H9 (cell line): ENCODE results near the gene GTPBP4. TPM values are rescaled to one million over a fixed set of nuclear protein-coding genes. Genes with fewer than 3 reads are reported as not detected.

ENCODE experiments used
- DNase-seq: peaks from one replicate; pipeline ENCODE4 v3.0.0-alpha.2; 2017
- H2AFZ ChIP-seq: one replicate; pipeline ENCODE4 v1.6.1; 2013; ENCODE audit warnings: mild to moderate bottlenecking, low read length, control low read depth, moderate library complexity
- H2AK5ac ChIP-seq: 2 replicates; pipeline ENCODE4 v1.6.1; 2013; ENCODE audit warnings: low read length, control low read depth, mixed read lengths; ENCODE audit not compliant: insufficient read length
- H2BK120ac ChIP-seq: one replicate; pipeline ENCODE4 v1.6.1; 2013; ENCODE audit warnings: low read depth, mild to moderate bottlenecking, low read length, control low read depth, inconsistent platforms; ENCODE audit not compliant: poor library complexity, severe bottlenecking
- H2BK12ac ChIP-seq: 2 replicates; pipeline ENCODE4 v1.6.1; 2013; ENCODE audit warnings: low read length, control low read depth, mixed read lengths, low read depth; ENCODE audit not compliant: insufficient read length
- H2BK15ac ChIP-seq: 2 replicates; pipeline ENCODE4 v1.6.1; 2013; ENCODE audit warnings: low read depth, low read length, control low read depth
- H2BK20ac ChIP-seq: one replicate; pipeline ENCODE4 v1.6.1; 2013; ENCODE audit warnings: low read depth, mild to moderate bottlenecking, low read length, control low read depth, inconsistent platforms; ENCODE audit not compliant: poor library complexity, severe bottlenecking
- H2BK5ac ChIP-seq: 2 replicates; pipeline ENCODE4 v1.6.1; 2013; ENCODE audit warnings: low read length, control low read depth, mixed read lengths; ENCODE audit not compliant: insufficient read length
- H3K14ac ChIP-seq: 2 replicates; pipeline ENCODE4 v1.6.1; 2013; ENCODE audit warnings: low read length, control low read depth; ENCODE audit not compliant: insufficient read depth
- H3K18ac ChIP-seq: 2 replicates; pipeline ENCODE4 v1.6.1; 2013; ENCODE audit warnings: low read depth, mild to moderate bottlenecking, mixed read lengths, low read length, control low read depth; ENCODE audit not compliant: insufficient read length
- H3K23ac ChIP-seq: 2 replicates; pipeline ENCODE4 v1.6.1; 2013; ENCODE audit warnings: low read length, control low read depth, mixed read lengths, low read depth; ENCODE audit not compliant: insufficient read length
- H3K23me2 ChIP-seq: 2 replicates; pipeline ENCODE4 v1.6.1; 2013; ENCODE audit warnings: low read depth, mild to moderate bottlenecking, mixed read lengths, low read length, control low read depth; ENCODE audit not compliant: insufficient read length, poor library complexity, severe bottlenecking
- H3K27ac ChIP-seq: 2 replicates; pipeline ENCODE4 v1.5.1; 2013; ENCODE audit warnings: low read length, control low read depth, mixed read lengths, low read depth; ENCODE audit not compliant: insufficient read length
- H3K27me3 ChIP-seq: 2 replicates; pipeline ENCODE4 v1.6.1; 2013; ENCODE audit warnings: low read length, control low read depth, inconsistent platforms; ENCODE audit not compliant: insufficient read depth
- H3K4ac ChIP-seq: 2 replicates; pipeline ENCODE4 v1.6.1; 2013; ENCODE audit warnings: low read depth, mild to moderate bottlenecking, control low read depth, inconsistent platforms, low read length, moderate library complexity
- H3K4me1 ChIP-seq: 2 replicates; pipeline ENCODE4 v1.6.1; 2013; ENCODE audit warnings: low read length, control low read depth, inconsistent platforms; ENCODE audit not compliant: insufficient read depth
- H3K4me2 ChIP-seq: 2 replicates; pipeline ENCODE4 v1.6.1; 2013; ENCODE audit warnings: low read length, control low read depth, mixed read lengths; ENCODE audit not compliant: insufficient read length, insufficient read depth
- H3K56ac ChIP-seq: 2 replicates; pipeline ENCODE4 v1.6.1; 2013; ENCODE audit warnings: low read depth, mild to moderate bottlenecking, mixed read lengths, low read length, control low read depth; ENCODE audit not compliant: insufficient read length
- H3K79me1 ChIP-seq: 2 replicates; pipeline ENCODE4 v1.6.1; 2013; ENCODE audit warnings: low read depth, mild to moderate bottlenecking, moderate library complexity, low read length, control low read depth, inconsistent platforms; ENCODE audit not compliant: insufficient read depth, poor library complexity, severe bottlenecking
- H3K79me2 ChIP-seq: 2 replicates; pipeline ENCODE4 v1.6.1; 2013; ENCODE audit warnings: low read length, control low read depth, inconsistent platforms; ENCODE audit not compliant: insufficient read depth
- H3K9ac ChIP-seq: 2 replicates; pipeline ENCODE4 v1.6.1; 2013; ENCODE audit warnings: low read length, control low read depth, mixed read lengths; ENCODE audit not compliant: insufficient read length; ENCODE audit errors: extremely low read depth
- H3K9me3 ChIP-seq: one replicate; pipeline ENCODE4 v1.6.1; 2013; ENCODE audit warnings: low read depth, low read length, inconsistent platforms; ENCODE audit not compliant: control insufficient read depth
- H3T11ph ChIP-seq: one replicate; pipeline ENCODE4 v1.6.1; 2013; ENCODE audit warnings: mild to moderate bottlenecking, low read length, control low read depth, inconsistent platforms
- H4K20me1 ChIP-seq: one replicate; pipeline ENCODE4 v1.6.1; 2013; ENCODE audit not compliant: control insufficient read depth, insufficient read length, insufficient read depth
- H4K5ac ChIP-seq: 2 replicates; pipeline ENCODE4 v1.6.1; 2013; ENCODE audit warnings: low read depth, mild to moderate bottlenecking, mixed read lengths, low read length, control low read depth; ENCODE audit not compliant: insufficient read length
- H4K8ac ChIP-seq: replicated peaks from 2 replicates; pipeline ENCODE4 v1.6.1; 2013; ENCODE audit warnings: low read length, control low read depth, mixed read lengths, low read depth; ENCODE audit not compliant: insufficient read length
- H4K91ac ChIP-seq: 2 replicates; pipeline ENCODE4 v1.6.1; 2013; ENCODE audit warnings: low read depth, mild to moderate bottlenecking, moderate library complexity, mixed read lengths, low read length, control low read depth; ENCODE audit not compliant: insufficient read length
- H3K27ac Mint-ChIP-seq, 3 experiments: 2 replicates in 2 of 3; 3 replicates in 1 of 3; pipeline ENCODE4 v1.8.0; 2020 to 2021; ENCODE audit warnings: mixed read lengths in 3 of 3, mild to moderate bottlenecking in 1 of 3, moderate library complexity in 1 of 3
- H3K27me3 Mint-ChIP-seq: 2 replicates; pipeline ENCODE4 v1.8.0; 2021; ENCODE audit warnings: low read depth, mild to moderate bottlenecking, moderate library complexity, mixed read lengths
- H3K36me3 Mint-ChIP-seq, 3 experiments: 2 replicates in 2 of 3; 3 replicates in 1 of 3; pipeline ENCODE4 v1.8.0; 2020 to 2021; ENCODE audit warnings: low read depth in 3 of 3, mixed read lengths in 3 of 3; ENCODE audit not compliant: insufficient read depth in 1 of 3
- H3K4me1 Mint-ChIP-seq, 2 experiments: 2 replicates each; pipeline ENCODE4 v1.8.0; 2020; ENCODE audit warnings: mixed read lengths in 2 of 2
- H3K4me3 Mint-ChIP-seq, 2 experiments: 2 replicates in 1 of 2; 3 replicates in 1 of 2; pipeline ENCODE4 v1.8.0; 2020 to 2021; ENCODE audit warnings: mild to moderate bottlenecking in 2 of 2, mixed read lengths in 2 of 2, moderate library complexity in 1 of 2
- H3K9me3 Mint-ChIP-seq, 2 experiments: 2 replicates in 1 of 2; 3 replicates in 1 of 2; pipeline ENCODE4 v1.8.0; 2020; ENCODE audit warnings: mild to moderate bottlenecking in 2 of 2, mixed read lengths in 2 of 2, moderate library complexity in 1 of 2
- WGBS: extraction: QIAGEN DNeasy Blood & Tissue Kit; methylation state at CpG from one replicate; pipeline ENCODE4 v1.1.7; 2013; ENCODE audit warnings: missing lambda C conversion rate, low lambda C conversion rate, mixed read lengths; ENCODE audit not compliant: insufficient read length; ENCODE audit errors: extremely low coverage; 5-methylcytosine and 5-hydroxymethylcytosine counted together
- total RNA-seq: library from RNA; stranded (reverse); gene quantifications from 2 replicates; pipeline ENCODE4 v1.2.1, GENCODE V29; 2021
- TF ChIP-seq, protein P1 (sequence below): fragments of 200-600 bp; sonication (generic); conservative IDR thresholded peaks from 3 replicates; pipeline ENCODE4 v1.8.0; 2021; ENCODE audit warnings: antibody characterized with exemption, mild to moderate bottlenecking

Gene GTPBP4
- total RNA-seq, 1 experiment from 2014 or later = 134 TPM

DNA sequence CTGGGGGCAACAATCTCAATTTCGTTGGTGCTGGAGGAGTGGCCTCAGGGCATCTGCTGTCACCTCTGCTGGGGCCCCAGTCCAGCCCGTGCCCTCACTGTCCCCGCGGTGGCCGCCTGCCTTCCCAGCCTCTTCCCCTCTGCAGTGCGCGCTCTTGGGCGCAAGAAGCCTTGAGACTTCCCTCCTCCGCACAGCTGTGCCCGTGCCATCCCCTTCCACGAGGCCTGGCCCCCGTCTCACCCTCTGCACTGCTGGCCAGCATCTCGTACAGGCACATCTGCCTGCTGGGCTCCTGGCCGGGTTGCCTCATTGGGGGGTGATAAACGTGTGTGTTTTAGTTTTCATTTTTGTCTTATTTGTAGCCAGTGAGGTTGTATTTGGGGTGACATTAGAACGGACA, 23.5 kb downstream of the GTPBP4 start:
- Histone ChIP-seq H2BK20ac (no peak overlapping the region), H3K79me2 (no peaks in the 10 kb centered on the region), H4K8ac (no peak overlapping the region), H2BK120ac (no peak overlapping the region), H3K23me2 (no peaks in the 10 kb centered on the region), H2AFZ (no peak overlapping the region), H3K9ac (no peak overlapping the region), H4K20me1 (peaks cover 4% of the 10 kb centered on the region), H3K56ac (no peak overlapping the region), H3K27me3 (no peaks in the 10 kb centered on the region), H3K79me1 (no peaks in the 10 kb centered on the region), H3K27ac (no peak overlapping the region), H4K5ac (no peak overlapping the region), H3K18ac (no peak overlapping the region), H3K14ac (no peak overlapping the region), H4K91ac (no peak overlapping the region), H3K4ac (no peak overlapping the region), H2BK15ac (no peak overlapping the region), H3K4me2 (no peak overlapping the region), H3K4me1 (no peaks in the 10 kb centered on the region), H2BK12ac (no peak overlapping the region), H3K9me3 (no peaks in the 10 kb centered on the region), H2BK5ac (no peak overlapping the region), H3T11ph (no peak overlapping the region), H3K23ac (no peak overlapping the region), H2AK5ac (no peak overlapping the region)
- TF ChIP-seq, protein P1, sequence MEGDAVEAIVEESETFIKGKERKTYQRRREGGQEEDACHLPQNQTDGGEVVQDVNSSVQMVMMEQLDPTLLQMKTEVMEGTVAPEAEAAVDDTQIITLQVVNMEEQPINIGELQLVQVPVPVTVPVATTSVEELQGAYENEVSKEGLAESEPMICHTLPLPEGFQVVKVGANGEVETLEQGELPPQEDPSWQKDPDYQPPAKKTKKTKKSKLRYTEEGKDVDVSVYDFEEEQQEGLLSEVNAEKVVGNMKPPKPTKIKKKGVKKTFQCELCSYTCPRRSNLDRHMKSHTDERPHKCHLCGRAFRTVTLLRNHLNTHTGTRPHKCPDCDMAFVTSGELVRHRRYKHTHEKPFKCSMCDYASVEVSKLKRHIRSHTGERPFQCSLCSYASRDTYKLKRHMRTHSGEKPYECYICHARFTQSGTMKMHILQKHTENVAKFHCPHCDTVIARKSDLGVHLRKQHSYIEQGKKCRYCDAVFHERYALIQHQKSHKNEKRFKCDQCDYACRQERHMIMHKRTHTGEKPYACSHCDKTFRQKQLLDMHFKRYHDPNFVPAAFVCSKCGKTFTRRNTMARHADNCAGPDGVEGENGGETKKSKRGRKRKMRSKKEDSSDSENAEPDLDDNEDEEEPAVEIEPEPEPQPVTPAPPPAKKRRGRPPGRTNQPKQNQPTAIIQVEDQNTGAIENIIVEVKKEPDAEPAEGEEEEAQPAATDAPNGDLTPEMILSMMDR = no peak
- Mint-ChIP-seq H3K4me3 (no peak overlapping the region), H3K9me3 (no peaks in the 10 kb centered on the region), H3K4me1 (no peaks in the 10 kb centered on the region), H3K27me3 (no peaks in the 10 kb centered on the region; the same call in 1 of the 2 replicates), H3K36me3 (peaks cover 72 to 92% (median 92%) of the 10 kb centered on the region in 3 experiments), H3K27ac (no peak overlapping the region)
- no peak for DNase-seq
- no CpG with 5 or more reads among the region's 16 CpGs for WGBS
